Lower lobe of right lung (tissue), 2 donors: Measurements from ENCODE around the gene DNM3. TPM values are rescaled to one million over a fixed set of nuclear protein-coding genes. Genes with fewer than 3 reads are reported as not detected.
A peak's percentile ranks its signal among the peaks of the same experiment; 100 is the strongest.

ENCODE experiments used
- ATAC-seq, 2 donors: fragments of 200-7000 bp; cut with Tn5 transposase; one replicate each; pipeline ENCODE4 v1.9.1; 2020 to 2022; ENCODE audit warnings: mild to moderate bottlenecking in 2 of 2, moderate library complexity in 2 of 2
- DNase-seq: peaks from one replicate; pipeline ENCODE4 v3.0.0-alpha.2; 2020
- H3K27ac ChIP-seq: fragments of 200-600 bp; one replicate; pipeline ENCODE4 v1.8.0; 2022
- H3K27me3 ChIP-seq: fragments of 200-600 bp; one replicate; pipeline ENCODE4 v1.8.0; 2022; ENCODE audit warnings: low read depth
- H3K36me3 ChIP-seq: fragments of 200-600 bp; one replicate; pipeline ENCODE4 v1.8.0; 2022; ENCODE audit warnings: mild to moderate bottlenecking
- H3K4me1 ChIP-seq: fragments of 200-600 bp; one replicate; pipeline ENCODE4 v1.8.0; 2022
- H3K4me3 ChIP-seq: fragments of 200-600 bp; one replicate; pipeline ENCODE4 v1.8.0; 2022; ENCODE audit warnings: mild to moderate bottlenecking
- H3K9me3 ChIP-seq: fragments of 200-600 bp; one replicate; pipeline ENCODE4 v1.8.0; 2022
- CTCF ChIP-seq: fragments of 200-600 bp; IDR thresholded peaks from one replicate; pipeline ENCODE4 v1.8.0; 2022; ENCODE audit warnings: antibody characterized with exemption, mild to moderate bottlenecking
- intact Hi-C: fragments of 100-400 bp; cut with DNase I; formaldehyde crosslinking; loops from one replicate; pipeline ENCODE4 v1.11.0; 2022
- total RNA-seq: library from RNA; stranded (reverse); fragmentation: NEBNext Ultra II Directional; extraction: Animal tissue kit (Norgen Biotek cat#: 25700); gene quantifications from one replicate; pipeline ENCODE4 v1.2.1, GENCODE V29; 2021
- donor health status: DM: no; HTN: yes; CAD: no; lungs with severe emphysema.

The DNM3 gene
- total RNA-seq, 1 donor from 2014 or later, result 12.4 TPM

GRCh38 chr1:172283766-172284165 lies 442.5 kb downstream of the DNM3 start:
- Histone ChIP-seq H3K4me3 (no peak overlapping the region), H3K36me3 (no peaks in the 10 kb centered on the region), H3K4me1 (no peaks in the 10 kb centered on the region), H3K9me3 (no peaks in the 10 kb centered on the region), H3K27ac (no peak overlapping the region), H3K27me3 (no peaks in the 10 kb centered on the region)
- ATAC-seq (no peak), DNase-seq (no peak)
- no peak for TF ChIP-seq CTCF
- intact Hi-C loops, result no loop called here

- DNase-seq (no peak), ATAC-seq (peak; percentile 56 to 69)
- Histone ChIP-seq H3K4me3 (no peak overlapping the region), H3K4me1 (no peaks in the 10 kb centered on the region), H3K27me3 (no peaks in the 10 kb centered on the region), H3K27ac (no peak overlapping the region), H3K36me3 (no peaks in the 10 kb centered on the region), H3K9me3 (no peaks in the 10 kb centered on the region)
- no peak for TF ChIP-seq CTCF
- intact Hi-C loops, result no loop called here
Observed at GRCh38 chr1:172286629-172287076, 445.4 kb downstream of the DNM3 start.

DNA sequence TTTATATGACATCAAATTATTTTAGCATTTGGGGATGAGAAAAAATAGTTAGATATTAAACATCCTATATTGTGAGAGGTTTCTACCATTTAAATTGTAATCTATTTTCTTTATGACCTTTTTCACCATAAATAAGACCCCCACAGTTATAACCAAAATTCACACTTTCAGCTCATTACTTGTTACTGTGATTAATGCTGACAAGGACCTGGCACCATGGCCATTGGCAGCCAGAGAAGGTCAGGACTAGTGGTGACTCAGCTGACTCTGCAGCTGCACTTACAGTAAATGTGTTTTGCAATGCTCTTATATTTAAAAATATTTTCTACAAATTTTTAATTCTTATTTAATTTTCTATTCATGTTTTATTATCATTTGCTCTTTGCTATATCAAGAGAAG lies 445.9 kb downstream of the DNM3 start:
- no peak for DNase-seq

DNA sequence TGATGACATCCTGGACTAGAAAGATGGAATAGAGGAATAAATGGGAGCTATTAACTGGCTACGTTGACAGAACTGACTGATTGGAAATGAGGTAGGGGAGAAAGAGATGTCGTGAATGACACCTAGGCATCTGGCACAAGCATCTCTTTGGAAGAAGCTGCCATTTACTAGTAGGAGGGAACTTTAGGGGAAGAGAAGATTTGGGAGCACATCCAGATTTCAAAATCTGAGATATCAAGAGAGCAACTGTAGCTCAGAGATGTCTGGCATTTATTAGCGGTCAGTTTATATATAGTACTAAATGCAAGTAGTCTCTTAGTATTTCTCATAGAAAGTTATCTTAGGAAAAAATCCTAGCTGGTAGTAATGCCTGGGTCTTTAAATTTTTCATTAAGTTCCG lies 447.3 kb downstream of the DNM3 start:
- H3K4me3 ChIP-seq, result no peak overlapping the region
- intact Hi-C loops, result no loop called here
- no peak overlapping the region for H3K27ac ChIP-seq
- H3K9me3 ChIP-seq, result no peaks in the 10 kb centered on the region
- DNase-seq, result no peak
- no peaks in the 10 kb centered on the region for H3K27me3 ChIP-seq
- no peak for ATAC-seq
- H3K36me3 ChIP-seq, result no peaks in the 10 kb centered on the region
- no peaks in the 10 kb centered on the region for H3K4me1 ChIP-seq
- no peak for TF ChIP-seq CTCF

More for the DNA sequence above, 445.9 kb downstream of the DNM3 start:
- H3K36me3 ChIP-seq, result no peaks in the 10 kb centered on the region
- intact Hi-C loops, result no loop called here
- peak in 1 of 2 donors; percentile 57 for ATAC-seq
- no peaks in the 10 kb centered on the region for H3K4me1 ChIP-seq
- H3K4me3 ChIP-seq, result no peak overlapping the region
- no peaks in the 10 kb centered on the region for H3K27me3 ChIP-seq
- H3K27ac ChIP-seq, result no peak overlapping the region
- no peaks in the 10 kb centered on the region for H3K9me3 ChIP-seq
- no peak for TF ChIP-seq CTCF

GRCh38 chr1:172289448-172289847 lies 448.1 kb downstream of the DNM3 start:
- Histone ChIP-seq H3K4me1 (no peaks in the 10 kb centered on the region), H3K27ac (no peak overlapping the region), H3K36me3 (no peaks in the 10 kb centered on the region), H3K9me3 (no peaks in the 10 kb centered on the region), H3K27me3 (no peaks in the 10 kb centered on the region), H3K4me3 (no peak overlapping the region)
- ATAC-seq (no peak), DNase-seq (no peak)
- intact Hi-C loops, result no loop called here
- TF ChIP-seq CTCF, result no peak

GRCh38 chr1:172292840-172293239 lies 451.5 kb downstream of the DNM3 start:
- no peak overlapping the region for H3K27ac ChIP-seq
- DNase-seq, result no peak
- no peaks in the 10 kb centered on the region for H3K9me3 ChIP-seq
- H3K27me3 ChIP-seq, result no peaks in the 10 kb centered on the region
- no peak overlapping the region for H3K4me3 ChIP-seq
- ATAC-seq, result no peak
- intact Hi-C loops, result no loop called here
- no peak for TF ChIP-seq CTCF
- H3K36me3 ChIP-seq, result no peaks in the 10 kb centered on the region
- H3K4me1 ChIP-seq, result no peaks in the 10 kb centered on the region
